HCT116 (cell line): ENCODE measurements around the gene UBE2H. TPM values are rescaled to one million over a fixed set of nuclear protein-coding genes. Genes with fewer than 3 reads are reported as not detected.
"Not testable (repeated sequence)": the region's sequence is repeated elsewhere in the genome, so short reads cannot be mapped to it uniquely, and the experiment has no call there.

Experiments
- ATAC-seq: fragments of 200-7000 bp; cut with Tn5 transposase; 2 replicates; pipeline ENCODE4 v1.9.1; 2020; ENCODE audit warnings: mild to moderate bottlenecking, moderate library complexity
- BruUV-seq: library from RNA; stranded (reverse); fragments of 400-500 nt; replicated peaks from 2 replicates; lab custom pipeline; 2021; lab: Mats Ljungman, UMichigan
- CTCF ChIA-PET: fragments of 300-600 bp; sonication (Branson Sonifier 250); formaldehyde crosslinking; loops from one replicate; lab custom pipeline; 2021; ENCODE audit warnings: antibody characterized with exemption; lab: Charles Lee
- POLR2A ChIA-PET: fragments of 300-600, 350-600 bp; sonication (Branson Sonifier 250); formaldehyde crosslinking; loops from one replicate; lab custom pipeline; 2021; ENCODE audit warnings: antibody characterized with exemption; lab: Charles Lee
- RAD21 ChIA-PET, 2 experiments: fragments of 300-600 bp; sonication (Branson Sonifier 250); formaldehyde crosslinking; loops; one replicate each; lab custom pipeline; 2023; ENCODE audit warnings: low total read pairs in 2 of 2; ENCODE audit not compliant: uncharacterized antibody in 2 of 2, unreplicated experiment in 2 of 2, low non-redundant PET in 1 of 2; lab: Charles Lee
- DNase-seq: peaks from one replicate; pipeline ENCODE4 v3.0.0-alpha.2; 2010; ENCODE audit warnings: low read depth, low spot score
- H2AFZ ChIP-seq: fragments of 200-600 bp; shearing (Covaris generic), sonication (generic); 2 replicates; pipeline ENCODE4 v1.6.1; 2017; ENCODE audit warnings: low read depth, mixed run types, mixed read lengths, antibody characterized with exemption, low read length; ENCODE audit not compliant: poor library complexity, severe bottlenecking
- H3K27ac ChIP-seq: 2 replicates; pipeline ENCODE4 v1.5.1; 2012; ENCODE audit warnings: low read depth, low read length
- H3K27me3 ChIP-seq: fragments of 200-600 bp; sonication (generic); 2 replicates; pipeline ENCODE4 v1.6.1; 2016; ENCODE audit warnings: mixed run types, low read length, mixed read lengths; ENCODE audit not compliant: insufficient read depth
- H3K36me3 ChIP-seq, 2 experiments: fragments of 200-500 bp in 1 of 2; fragments of 200-600 bp in 1 of 2; sonication (Bioruptor generic) in 1 of 2; sonication (generic) in 1 of 2; 2 replicates each; pipeline versions ENCODE4 v1.5.1 to v1.6.1; 2014 to 2016; ENCODE audit warnings: low read length in 2 of 2, inconsistent platforms in 1 of 2, mixed read lengths in 1 of 2, mixed run types in 1 of 2; ENCODE audit not compliant: insufficient read depth in 2 of 2, control insufficient read depth in 1 of 2
- H3K4me1 ChIP-seq, 2 experiments: fragments of 200-600 bp in 1 of 2; sonication (generic) in 1 of 2; 2 replicates each; pipeline versions ENCODE4 v1.5.1 to v1.6.1; 2012 to 2017; ENCODE audit warnings: low read length in 2 of 2, inconsistent platforms in 1 of 2, mild to moderate bottlenecking in 1 of 2, mixed read lengths in 1 of 2, mixed run types in 1 of 2, moderate library complexity in 1 of 2; ENCODE audit not compliant: insufficient read depth in 2 of 2, control insufficient read depth in 1 of 2
- H3K4me2 ChIP-seq: fragments of 200-600 bp; sonication (generic); 2 replicates; pipeline ENCODE4 v1.6.1; 2017; ENCODE audit warnings: mixed run types, low read length, mixed read lengths
- H3K4me3 ChIP-seq, 2 experiments: fragments of 200-600 bp in 1 of 2; sonication (generic) in 1 of 2; replicated peaks in 1 of 2; 2 replicates each; pipeline ENCODE4 v1.5.1; 2011 to 2016; ENCODE audit warnings: low read length in 2 of 2, control low read depth in 1 of 2, low read depth in 1 of 2, mild to moderate bottlenecking in 1 of 2, mixed read lengths in 1 of 2, mixed run types in 1 of 2
- H3K79me2 ChIP-seq: fragments of 200-600 bp; sonication (generic); 2 replicates; pipeline ENCODE4 v1.6.1; 2017; ENCODE audit warnings: mild to moderate bottlenecking, mixed run types, low read length, moderate library complexity, mixed read lengths; ENCODE audit not compliant: insufficient read depth
- H3K9ac ChIP-seq: fragments of 200-600 bp; sonication (generic); 2 replicates; pipeline ENCODE4 v1.6.1; 2016; ENCODE audit warnings: low read length, mixed read lengths
- H3K9me2 ChIP-seq: fragments of 200-600 bp; sonication (generic), shearing (Covaris generic); 2 replicates; pipeline ENCODE4 v1.6.1; 2017; ENCODE audit warnings: mixed run types, mild to moderate bottlenecking, moderate library complexity; ENCODE audit not compliant: insufficient read depth
- H3K9me3 ChIP-seq, 2 experiments: fragments of 200-500 bp in 1 of 2; fragments of 200-600 bp in 1 of 2; sonication (Bioruptor generic) in 1 of 2; sonication (generic) in 1 of 2; 2 replicates each; pipeline ENCODE4 v1.6.1; 2014 to 2017; ENCODE audit warnings: low read length in 2 of 2, mixed read lengths in 2 of 2, inconsistent platforms in 1 of 2, low read depth in 1 of 2, mild to moderate bottlenecking in 1 of 2, mixed run types in 1 of 2, moderate library complexity in 1 of 2; ENCODE audit not compliant: control insufficient read depth in 1 of 2, insufficient read depth in 1 of 2
- H4K20me1 ChIP-seq: fragments of 200-600 bp; sonication (generic), shearing (Covaris generic); 2 replicates; pipeline ENCODE4 v1.6.1; 2017; ENCODE audit warnings: mixed run types, mild to moderate bottlenecking, moderate library complexity; ENCODE audit not compliant: insufficient read depth
- EZH2 ChIP-seq: fragments of 200-600 bp; sonication (generic); IDR thresholded peaks from 2 replicates; pipeline ENCODE4 v1.6.1; 2017; ENCODE audit warnings: antibody characterized with exemption, mixed run types
- MAX ChIP-seq: IDR thresholded peaks from 2 replicates; pipeline ENCODE4 v1.6.1; 2012
- RAD21 ChIP-seq: IDR thresholded peaks from 2 replicates; pipeline ENCODE4 v1.6.1; 2012; ENCODE audit warnings: low read depth, mild to moderate bottlenecking
- REST ChIP-seq: IDR thresholded peaks from 2 replicates; pipeline ENCODE4 v1.6.1; 2012; ENCODE audit warnings: low read depth
- SIN3A ChIP-seq: IDR thresholded peaks from 2 replicates; pipeline ENCODE4 v1.6.1; 2012; ENCODE audit warnings: low read depth
- TCF7L2 ChIP-seq: IDR thresholded peaks from 2 replicates; pipeline ENCODE4 v1.7.0; 2011; ENCODE audit warnings: borderline replicate concordance, inconsistent platforms; ENCODE audit not compliant: insufficient read depth, insufficient read length; ENCODE audit errors: extremely low read depth
- ZBTB33 ChIP-seq: IDR thresholded peaks from 2 replicates; pipeline ENCODE4 v1.6.1; 2011; ENCODE audit warnings: mild to moderate bottlenecking, low read length, moderate library complexity; ENCODE audit not compliant: insufficient replicate concordance; ENCODE audit errors: extremely low read depth
- intact Hi-C: fragments of 100-400 bp; cut with micrococcal nuclease; formaldehyde crosslinking; loops from 2 replicates; pipeline ENCODE4 v1.10.0; 2022
- total RNA-seq: library from RNA; stranded (reverse); gene quantifications from one replicate; pipeline ENCODE4 v1.2.1, GENCODE V29; 2021; ENCODE audit not compliant: unreplicated experiment

UBE2H gene
- total RNA-seq, 1 experiment from 2014 or later, result 117 TPM

- no peaks in the 10 kb centered on the region for H3K79me2 ChIP-seq
- POLR2A ChIA-PET, result no interaction called here
These were observed 16.0 kb upstream of the UBE2H start for GRCh38 chr7:129968592-129969383.

GRCh38 chr7:129960204-129960475, 7.4 kb upstream of the UBE2H start:
- H3K9me3 ChIP-seq, H3K27me3 ChIP-seq, RAD21 ChIA-PET, H3K4me2 ChIP-seq, H3K79me2 ChIP-seq, DNase-seq, H3K9ac ChIP-seq, CTCF ChIA-PET, H4K20me1 ChIP-seq, ATAC-seq, H3K27ac ChIP-seq, BruUV-seq, H3K4me3 ChIP-seq, intact Hi-C loops, H2AFZ ChIP-seq, H3K36me3 ChIP-seq, H3K9me2 ChIP-seq: not testable (repeated sequence)
- POLR2A ChIA-PET, result interaction anchor here (1.0 to 1.7 kb wide), 2 partner anchors 10 to 21 kb away, joined by 3 to 4 read pairs; no protein-coding TSS in a partner anchor
- H3K4me1 ChIP-seq, result peaks cover 28 to 51% of the 10 kb centered on the region in 2 experiments

More at GRCh38 chr7:129968592-129969383, 16.0 kb upstream of the UBE2H start:
- Histone ChIP-seq H3K27me3 (no peaks in the 10 kb centered on the region), H4K20me1 (no peaks in the 10 kb centered on the region), H3K36me3 (no peaks in the 10 kb centered on the region), H2AFZ (peak overlapping the region; percentile 61), H3K4me3 (no peak overlapping the region), H3K27ac (peak overlapping the region; percentile 53; the same call in 1 of the 2 replicates), H3K9ac (no peak overlapping the region), H3K9me2 (no peaks in the 10 kb centered on the region), H3K4me1 (peaks cover 20 to 37% of the 10 kb centered on the region in 2 experiments), H3K9me3 (no peaks in the 10 kb centered on the region), H3K4me2 (peak overlapping the region; percentile 65; the same call in 1 of the 2 replicates)
- intact Hi-C loops, result no loop called here
- ATAC-seq (no peak), DNase-seq (no peak)
- TF ChIP-seq TCF7L2 (no peak), RAD21 (no peak), SIN3A (no peak), ZBTB33 (no peak), REST (no peak), EZH2 (no peak), MAX (no peak)
- BruUV-seq, result no TSS peak
- ChIA-PET CTCF (no interaction called here), RAD21 (no interaction called here)
